HEK293 (cell line): ENCODE measurements around the gene ATXN7L3B.

Experiments
- CTCF ChIA-PET: fragments of 350-600 bp; formaldehyde crosslinking; extraction: SDS; loops from one replicate; lab custom pipeline; 2021; ENCODE audit warnings: antibody characterized with exemption; lab: Yijun Ruan, JAX
- POLR2A ChIA-PET: fragments of 300-600 bp; formaldehyde crosslinking; extraction: SDS; loops from one replicate; lab custom pipeline; 2020; ENCODE audit warnings: antibody characterized with exemption, inconsistent platforms; lab: Yijun Ruan, JAX
- H3K27ac ChIP-seq: fragments of 200-500 bp; sonication (Bioruptor generic); 2 replicates; pipeline ENCODE4 v1.5.1; 2014; ENCODE audit warnings: low read depth, low read length, control low read depth, inconsistent platforms; ENCODE audit errors: extremely low read depth
- H3K36me3 ChIP-seq, 2 experiments: fragments of 200-500 bp in 1 of 2; sonication (Bioruptor generic) in 1 of 2; 1 replicate in 1 of 2; 2 replicates in 1 of 2; pipeline ENCODE4 v1.5.1; 2014 to 2017; ENCODE audit warnings: inconsistent platforms in 2 of 2, low read length in 2 of 2; ENCODE audit not compliant: control insufficient read depth in 2 of 2, insufficient read depth in 1 of 2
- H3K4me1 ChIP-seq: fragments of 200-500 bp; sonication (Bioruptor generic); 2 replicates; pipeline ENCODE4 v1.5.1; 2014; ENCODE audit warnings: mild to moderate bottlenecking, low read length, inconsistent platforms; ENCODE audit not compliant: control insufficient read depth, insufficient read depth
- H3K4me3 ChIP-seq: 2 replicates; pipeline ENCODE4 v1.5.1; 2011; ENCODE audit warnings: low read depth, mild to moderate bottlenecking, control low read depth, low read length, moderate library complexity
- H3K9me3 ChIP-seq: fragments of 200-500 bp; sonication (Bioruptor generic); 2 replicates; pipeline ENCODE4 v1.5.1; 2014; ENCODE audit warnings: low read depth, low read length, inconsistent platforms; ENCODE audit not compliant: control insufficient read depth, insufficient read depth
- HOXA7 ChIP-seq: sonication (generic); formaldehyde crosslinking; IDR thresholded peaks from 2 replicates; pipeline ENCODE4 v1.8.1; 2022; ENCODE audit warnings: missing genetic modification reagents, borderline replicate concordance
- KLF17 ChIP-seq: fragments of 450-650 bp; formaldehyde crosslinking; IDR thresholded peaks from 2 replicates; pipeline ENCODE4 v1.5.1; 2016; ENCODE audit warnings: missing biosample characterization, missing genetic modification characterization
- PRDM2 ChIP-seq: fragments of 450-650 bp; formaldehyde crosslinking; IDR thresholded peaks from 2 replicates; pipeline ENCODE4 v1.5.1; 2016; ENCODE audit warnings: missing biosample characterization, missing genetic modification characterization, borderline replicate concordance
- PRDM4 ChIP-seq: fragments of 450-650 bp; formaldehyde crosslinking; IDR thresholded peaks from 2 replicates; pipeline ENCODE4 v1.5.1; 2017; ENCODE audit warnings: missing biosample characterization, missing genetic modification characterization
- ZBTB7A ChIP-seq: fragments of 450-650 bp; formaldehyde crosslinking; IDR thresholded peaks from 2 replicates; pipeline ENCODE4 v1.5.1; 2016; ENCODE audit warnings: low read depth, missing biosample characterization, missing genetic modification characterization
- ZNF174 ChIP-seq: fragments of 450-650 bp; formaldehyde crosslinking; IDR thresholded peaks from 2 replicates; pipeline ENCODE4 v1.5.0; 2017; ENCODE audit warnings: missing biosample characterization, mild to moderate bottlenecking, missing genetic modification characterization
- ZNF449 ChIP-seq: fragments of 450-650 bp; formaldehyde crosslinking; IDR thresholded peaks from 2 replicates; pipeline ENCODE4 v1.5.1; 2017; ENCODE audit warnings: missing biosample characterization, mild to moderate bottlenecking, missing genetic modification characterization, moderate library complexity

The ATXN7L3B gene

GRCh38 chr12:74509886-74510285 is 27.7 kb upstream of the ATXN7L3B start:
- Histone ChIP-seq H3K9me3 (no peaks in the 10 kb centered on the region), H3K4me1 (no peaks in the 10 kb centered on the region), H3K4me3 (no peak overlapping the region), H3K27ac (no peak overlapping the region)
- POLR2A ChIA-PET, result no interaction called here
- TF ChIP-seq ZNF449 (tag by site-specific recombination), result no peak
- TF ChIP-seq, all 188 proteins: peak for 0
- no peaks in the 10 kb centered on the region for H3K36me3 ChIP-seq
- CTCF ChIA-PET, result no interaction called here

- TF ChIP-seq PRDM4, result no peak
- TF ChIP-seq HOXA7, result no peak
- no peak for TF ChIP-seq KLF17
- TF ChIP-seq PRDM2 (tag by site-specific recombination), result no peak
- no peak for TF ChIP-seq ZNF174 (tag by site-specific recombination)
- peak; percentile 47; the same call in 1 of the 2 replicates for TF ChIP-seq ZNF449 (tag by site-specific recombination)
- no peak for TF ChIP-seq ZBTB7A
- H3K4me3 ChIP-seq, result no peak overlapping the region
- CTCF ChIA-PET, result interaction anchor here (1.0 kb wide), 1 partner anchor 36 kb away, joined by 4 read pairs; no protein-coding TSS in a partner anchor
Measured at GRCh38 chr12:74514098-74514872, 23.4 kb upstream of the ATXN7L3B start.

More at GRCh38 chr12:74514098-74514872, 23.4 kb upstream of the ATXN7L3B start:
- POLR2A ChIA-PET, result no interaction called here
- Histone ChIP-seq H3K4me1 (no peaks in the 10 kb centered on the region), H3K36me3 (no peaks in the 10 kb centered on the region), H3K9me3 (no peaks in the 10 kb centered on the region), H3K27ac (no peak overlapping the region)
